Measurements from ENCODE around the gene PFN4. TPM values are rescaled to one million over a fixed set of nuclear protein-coding genes. Genes with fewer than 3 reads are reported as not detected.

The PFN4 gene
- total RNA-seq, 2 donors from 2014 or later: not detected

Other genes starting within 250 kb of the PFN4 start
- 10 to 100 TPM; 48.3 to 52.3 TPM for gene ATAD2B, start 196.2 kb downstream of the PFN4 start, total RNA-seq
- 10 to 100 TPM; 12.0 to 13.9 TPM for gene UBXN2A, start 182.9 kb downstream of the PFN4 start, total RNA-seq
- gene MFSD2B, start 113.2 kb downstream of the PFN4 start, total RNA-seq: 1 to 10 TPM in 1 of 2 donors, under 1 TPM in 1; 0.27 to 4.9 TPM
- 1 to 10 TPM; 3.4 to 3.7 TPM for gene WDCP, start 75.9 kb downstream of the PFN4 start, total RNA-seq
- gene FKBP1B, start 73.6 kb downstream of the PFN4 start, total RNA-seq: 1 to 10 TPM in 1 of 2 donors, under 1 TPM in 1; 0.27 to 2.6 TPM
- 10 to 100 TPM; 48.8 to 51.5 TPM for gene SF3B6, start 47.0 kb downstream of the PFN4 start, total RNA-seq
- gene TP53I3, start 38.5 kb downstream of the PFN4 start, total RNA-seq: under 1 TPM; 0.17 to 0.34 TPM
- 10 to 100 TPM; 10.7 to 16.2 TPM for gene FAM228B, start 135 bp upstream of the PFN4 start, total RNA-seq
- under 1 TPM; 0.17 to 0.52 TPM for gene FAM228A, start 51.7 kb upstream of the PFN4 start, total RNA-seq
- gene ITSN2, start 237.2 kb upstream of the PFN4 start, total RNA-seq: 10 to 100 TPM; 90.5 to 95.5 TPM